H1 (cell line): ENCODE results near the gene DPYSL3.

Experiments
- EZH2 ChIP-seq: fragments of 200-600 bp; sonication (generic); IDR thresholded peaks from 2 replicates; pipeline ENCODE4 v1.7.1; 2012; ENCODE audit warnings: low read depth, mild to moderate bottlenecking, moderate library complexity, low read length, inconsistent platforms; ENCODE audit not compliant: severe bottlenecking
- FOSL1 ChIP-seq: IDR thresholded peaks from 2 replicates; pipeline ENCODE4 v1.6.1; 2011; ENCODE audit warnings: mild to moderate bottlenecking, low read depth, low read length, moderate library complexity; ENCODE audit not compliant: insufficient read depth
- GABPA ChIP-seq: IDR thresholded peaks from 2 replicates; pipeline ENCODE4 v1.6.1; 2011; ENCODE audit warnings: mild to moderate bottlenecking, low read length, moderate library complexity, borderline replicate concordance; ENCODE audit not compliant: insufficient read depth
- MAFK ChIP-seq: IDR thresholded peaks from 2 replicates; pipeline ENCODE4 v1.6.1; 2012; ENCODE audit warnings: low read depth, mild to moderate bottlenecking, improper control_type of control experiment, low read length
- POLR2A ChIP-seq, 2 experiments: IDR thresholded peaks; 1 replicate in 1 of 2; 2 replicates in 1 of 2; pipeline ENCODE4 v1.6.1; 2011; ENCODE audit warnings: low read depth in 2 of 2, low read length in 2 of 2, mild to moderate bottlenecking in 2 of 2; ENCODE audit errors: control extremely low read depth in 1 of 2
- RAD21 ChIP-seq, 2 experiments: IDR thresholded peaks in 1 of 2; conservative IDR thresholded peaks in 1 of 2; 2 replicates each; pipeline ENCODE4 v1.6.1; 2011; ENCODE audit warnings: low read depth in 2 of 2, low read length in 2 of 2, improper control_type of control experiment in 1 of 2, inconsistent platforms in 1 of 2, mild to moderate bottlenecking in 1 of 2, moderate library complexity in 1 of 2
- RFX5 ChIP-seq: IDR thresholded peaks from 2 replicates; pipeline ENCODE4 v1.6.1; 2011; ENCODE audit warnings: low read depth, low read length, improper control_type of control experiment, borderline replicate concordance
- YY1 ChIP-seq: IDR thresholded peaks from 2 replicates; pipeline ENCODE4 v1.6.1; 2011; ENCODE audit warnings: low read depth, mild to moderate bottlenecking, low read length
- ZNF274 ChIP-seq: IDR thresholded peaks from 2 replicates; pipeline ENCODE4 v1.7.0; 2012; ENCODE audit warnings: low read length, borderline replicate concordance; ENCODE audit errors: extremely low read depth
- TF ChIP-seq, protein P1 (sequence below), 3 experiments: IDR thresholded peaks; 1 replicate in 2 of 3; 2 replicates in 1 of 3; pipeline versions ENCODE4 v1.5.1 to v1.6.1; 2011; ENCODE audit warnings: low read length in 3 of 3, mild to moderate bottlenecking in 3 of 3, inconsistent platforms in 2 of 3, low read depth in 1 of 3, moderate library complexity in 1 of 3; ENCODE audit not compliant: insufficient read depth in 1 of 3; ENCODE audit errors: control extremely low read depth in 1 of 3

DNA sequence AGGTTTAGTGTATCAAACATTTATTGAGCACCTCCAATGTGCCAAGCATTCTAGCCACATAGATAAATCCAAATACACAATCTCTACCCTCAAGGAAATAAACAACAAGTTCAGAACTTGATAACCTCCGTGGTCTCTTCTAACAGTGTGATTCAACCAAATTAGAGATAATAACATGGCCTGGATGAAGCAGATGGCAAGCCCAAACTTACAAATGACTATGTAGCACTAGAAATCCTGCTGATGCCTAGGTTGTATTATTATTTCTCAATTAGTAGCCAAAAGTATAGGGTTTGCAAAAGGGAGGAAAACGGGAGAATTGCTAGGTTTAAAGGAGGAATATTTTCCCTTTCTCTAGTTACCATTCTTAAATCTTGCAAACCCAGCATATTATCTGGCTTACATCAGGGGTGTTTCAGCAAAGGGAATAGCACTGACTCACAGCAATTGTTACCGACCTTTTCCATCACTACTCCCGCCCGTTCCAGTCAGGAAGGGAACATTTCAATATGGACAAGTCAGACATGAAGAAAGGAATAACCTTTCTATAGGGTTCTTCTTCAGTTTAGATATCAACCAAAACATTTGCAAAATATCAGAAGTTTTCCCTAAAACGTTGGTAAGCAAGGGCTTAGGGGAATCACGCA, 2.3 kb downstream of the DPYSL3 start:
- TF ChIP-seq, protein P1, sequence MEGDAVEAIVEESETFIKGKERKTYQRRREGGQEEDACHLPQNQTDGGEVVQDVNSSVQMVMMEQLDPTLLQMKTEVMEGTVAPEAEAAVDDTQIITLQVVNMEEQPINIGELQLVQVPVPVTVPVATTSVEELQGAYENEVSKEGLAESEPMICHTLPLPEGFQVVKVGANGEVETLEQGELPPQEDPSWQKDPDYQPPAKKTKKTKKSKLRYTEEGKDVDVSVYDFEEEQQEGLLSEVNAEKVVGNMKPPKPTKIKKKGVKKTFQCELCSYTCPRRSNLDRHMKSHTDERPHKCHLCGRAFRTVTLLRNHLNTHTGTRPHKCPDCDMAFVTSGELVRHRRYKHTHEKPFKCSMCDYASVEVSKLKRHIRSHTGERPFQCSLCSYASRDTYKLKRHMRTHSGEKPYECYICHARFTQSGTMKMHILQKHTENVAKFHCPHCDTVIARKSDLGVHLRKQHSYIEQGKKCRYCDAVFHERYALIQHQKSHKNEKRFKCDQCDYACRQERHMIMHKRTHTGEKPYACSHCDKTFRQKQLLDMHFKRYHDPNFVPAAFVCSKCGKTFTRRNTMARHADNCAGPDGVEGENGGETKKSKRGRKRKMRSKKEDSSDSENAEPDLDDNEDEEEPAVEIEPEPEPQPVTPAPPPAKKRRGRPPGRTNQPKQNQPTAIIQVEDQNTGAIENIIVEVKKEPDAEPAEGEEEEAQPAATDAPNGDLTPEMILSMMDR (IDR thresholded peaks at IDR 0.05; ENCODE audit: control extremely low read depth in 1 of 3, insufficient read depth in 1 of 3, low read depth in 1 of 3, low read length in 3 of 3), result no peak
- TF ChIP-seq MAFK, result no peak
- TF ChIP-seq YY1, result no peak
- no peak for TF ChIP-seq RFX5
- TF ChIP-seq POLR2A (IDR thresholded peaks at IDR 0.05; ENCODE audit: control extremely low read depth in 1 of 2, low read depth in 2 of 2, low read length in 2 of 2), result no peak
- TF ChIP-seq RAD21 (IDR thresholded peaks at IDR 0.05 in 1 of 2, conservative IDR thresholded peaks at IDR 0.05 in 1 of 2; ENCODE audit: low read depth in 2 of 2, low read length in 2 of 2), result no peak
- no peak for TF ChIP-seq ZNF274
- no peak for TF ChIP-seq GABPA
- TF ChIP-seq EZH2, result no peak
- TF ChIP-seq FOSL1, result no peak
